Measurements from ENCODE around the gene TSKU. TPM values are rescaled to one million over a fixed set of nuclear protein-coding genes. Genes with fewer than 3 reads are reported as not detected.

TSKU gene
- total RNA-seq, 2 donors from 2014 or later = 71.2 to 72.8 TPM

DNA sequence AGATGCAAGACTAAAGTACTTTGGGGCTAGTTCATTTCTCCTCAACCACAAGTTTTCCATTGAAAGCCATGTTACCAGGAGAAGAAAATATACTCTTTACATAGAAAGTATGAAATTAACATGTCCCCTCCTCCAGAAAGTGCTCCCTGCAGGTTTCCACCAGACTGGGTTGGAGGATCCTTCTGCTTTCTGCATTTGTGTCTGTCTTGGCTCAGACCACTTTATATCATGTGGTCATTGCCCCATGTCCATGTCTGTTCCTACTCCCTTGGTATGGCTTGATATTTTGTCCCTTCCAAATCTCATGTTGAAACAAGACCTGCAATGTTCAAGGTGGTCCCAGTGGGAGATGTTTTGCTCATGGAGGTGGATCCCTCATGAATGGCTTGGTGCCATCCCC is 49.2 kb downstream of the TSKU start:
- Histone ChIP-seq H3K4me1 (replicated peaks) (no peaks in the 10 kb centered on the region), H3K27ac (no peak overlapping the region), H3K9me3 (no peaks in the 10 kb centered on the region), H3K36me3 (no peaks in the 10 kb centered on the region), H3K4me3 (no peak overlapping the region), H3K27me3 (replicated peaks; ENCODE audit: insufficient read depth) (no peaks in the 10 kb centered on the region)
- no peak for DNase-seq (ENCODE audit: low spot score)
- TF ChIP-seq, protein P1, sequence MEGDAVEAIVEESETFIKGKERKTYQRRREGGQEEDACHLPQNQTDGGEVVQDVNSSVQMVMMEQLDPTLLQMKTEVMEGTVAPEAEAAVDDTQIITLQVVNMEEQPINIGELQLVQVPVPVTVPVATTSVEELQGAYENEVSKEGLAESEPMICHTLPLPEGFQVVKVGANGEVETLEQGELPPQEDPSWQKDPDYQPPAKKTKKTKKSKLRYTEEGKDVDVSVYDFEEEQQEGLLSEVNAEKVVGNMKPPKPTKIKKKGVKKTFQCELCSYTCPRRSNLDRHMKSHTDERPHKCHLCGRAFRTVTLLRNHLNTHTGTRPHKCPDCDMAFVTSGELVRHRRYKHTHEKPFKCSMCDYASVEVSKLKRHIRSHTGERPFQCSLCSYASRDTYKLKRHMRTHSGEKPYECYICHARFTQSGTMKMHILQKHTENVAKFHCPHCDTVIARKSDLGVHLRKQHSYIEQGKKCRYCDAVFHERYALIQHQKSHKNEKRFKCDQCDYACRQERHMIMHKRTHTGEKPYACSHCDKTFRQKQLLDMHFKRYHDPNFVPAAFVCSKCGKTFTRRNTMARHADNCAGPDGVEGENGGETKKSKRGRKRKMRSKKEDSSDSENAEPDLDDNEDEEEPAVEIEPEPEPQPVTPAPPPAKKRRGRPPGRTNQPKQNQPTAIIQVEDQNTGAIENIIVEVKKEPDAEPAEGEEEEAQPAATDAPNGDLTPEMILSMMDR (IDR thresholded peaks at IDR 0.05) = no peak
- TF ChIP-seq POLR2A (IDR thresholded peaks at IDR 0.05) (no peak), POLR2AphosphoS5 (IDR thresholded peaks at IDR 0.05) (no peak)
- intact Hi-C loops (cut with DNase I) = no loop called here

- Histone ChIP-seq H3K9me3 (no peaks in the 10 kb centered on the region), H3K4me3 (no peak overlapping the region), H3K27ac (no peak overlapping the region), H3K36me3 (no peaks in the 10 kb centered on the region), H3K4me1 (replicated peaks) (no peaks in the 10 kb centered on the region), H3K27me3 (replicated peaks; ENCODE audit: insufficient read depth) (no peaks in the 10 kb centered on the region)
- DNase-seq (ENCODE audit: low spot score) = no peak
- TF ChIP-seq POLR2A (IDR thresholded peaks at IDR 0.05) (no peak), POLR2AphosphoS5 (IDR thresholded peaks at IDR 0.05) (no peak)
- TF ChIP-seq, protein P1 (IDR thresholded peaks at IDR 0.05) = no peak
- intact Hi-C loops (cut with DNase I) = no loop called here
- 46% methylated on average over 3 of the region's 3 CpGs for WGBS
Observed at GRCh38 chr11:76834151-76834550, 51.0 kb downstream of the TSKU start.

- H3K4me1 ChIP-seq (replicated peaks) = no peaks in the 10 kb centered on the region
- TF ChIP-seq POLR2AphosphoS5 (IDR thresholded peaks at IDR 0.05) (no peak), POLR2A (IDR thresholded peaks at IDR 0.05) (no peak)
- TF ChIP-seq, protein P1 (IDR thresholded peaks at IDR 0.05) = no peak
- no peak overlapping the region for H3K4me3 ChIP-seq
- intact Hi-C loops (cut with DNase I) = no loop called here
- H3K9me3 ChIP-seq = no peaks in the 10 kb centered on the region
- H3K27ac ChIP-seq = no peak overlapping the region
- no peak for DNase-seq (ENCODE audit: low spot score)
- no peaks in the 10 kb centered on the region for H3K27me3 ChIP-seq (replicated peaks; ENCODE audit: insufficient read depth)
- WGBS = 87% methylated on average over 2 of the region's 2 CpGs
- H3K36me3 ChIP-seq = no peaks in the 10 kb centered on the region
Observed at GRCh38 chr11:76835036-76835435, 51.9 kb downstream of the TSKU start.

DNA sequence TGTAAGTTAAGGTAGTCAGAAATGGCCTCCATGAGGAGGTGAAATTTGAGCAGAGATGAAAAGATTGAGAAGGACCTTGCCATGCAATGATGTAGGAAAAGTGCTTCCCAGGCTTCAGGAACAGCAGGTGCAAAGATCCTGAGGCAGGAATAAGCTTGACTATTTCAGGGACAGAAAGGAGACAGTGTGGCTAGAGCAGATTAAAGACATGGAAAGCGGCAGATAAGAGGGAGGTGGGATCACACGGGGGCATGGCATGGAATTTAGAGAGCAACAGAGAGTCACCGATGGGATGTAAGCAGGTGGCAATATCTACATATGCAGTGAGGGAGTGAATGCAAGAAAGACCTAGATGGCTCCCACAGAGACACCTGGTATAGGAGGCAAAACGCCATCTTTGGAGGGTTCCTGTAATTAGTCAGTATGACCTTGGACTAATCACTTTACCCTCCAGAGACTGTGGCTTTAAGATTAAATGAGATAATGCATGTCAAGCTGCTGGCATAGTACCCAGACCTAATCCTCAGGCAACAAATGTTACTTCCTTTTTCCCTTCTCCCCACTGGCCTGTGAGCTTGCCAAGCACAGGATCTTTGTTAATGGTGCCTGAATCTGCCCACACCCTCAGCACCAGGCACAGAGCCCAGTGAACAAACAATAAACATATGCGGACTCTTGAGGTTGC is 52.9 kb downstream of the TSKU start:
- intact Hi-C loops (cut with DNase I) = no loop called here
- Histone ChIP-seq H3K27ac (peak overlapping the region in 1 of 2 donors; percentile 37), H3K9me3 (no peaks in the 10 kb centered on the region), H3K4me1 (replicated peaks) (no peaks in the 10 kb centered on the region), H3K36me3 (no peaks in the 10 kb centered on the region), H3K27me3 (replicated peaks; ENCODE audit: insufficient read depth) (no peaks in the 10 kb centered on the region), H3K4me3 (no peak overlapping the region)
- 57% methylated on average over 5 of the region's 5 CpGs for WGBS
- DNase-seq (ENCODE audit: low spot score) = peak; percentile 90
- TF ChIP-seq, protein P1 (IDR thresholded peaks at IDR 0.05) = no peak
- TF ChIP-seq POLR2A (IDR thresholded peaks at IDR 0.05) (no peak), POLR2AphosphoS5 (IDR thresholded peaks at IDR 0.05) (peak; percentile 95)

DNA sequence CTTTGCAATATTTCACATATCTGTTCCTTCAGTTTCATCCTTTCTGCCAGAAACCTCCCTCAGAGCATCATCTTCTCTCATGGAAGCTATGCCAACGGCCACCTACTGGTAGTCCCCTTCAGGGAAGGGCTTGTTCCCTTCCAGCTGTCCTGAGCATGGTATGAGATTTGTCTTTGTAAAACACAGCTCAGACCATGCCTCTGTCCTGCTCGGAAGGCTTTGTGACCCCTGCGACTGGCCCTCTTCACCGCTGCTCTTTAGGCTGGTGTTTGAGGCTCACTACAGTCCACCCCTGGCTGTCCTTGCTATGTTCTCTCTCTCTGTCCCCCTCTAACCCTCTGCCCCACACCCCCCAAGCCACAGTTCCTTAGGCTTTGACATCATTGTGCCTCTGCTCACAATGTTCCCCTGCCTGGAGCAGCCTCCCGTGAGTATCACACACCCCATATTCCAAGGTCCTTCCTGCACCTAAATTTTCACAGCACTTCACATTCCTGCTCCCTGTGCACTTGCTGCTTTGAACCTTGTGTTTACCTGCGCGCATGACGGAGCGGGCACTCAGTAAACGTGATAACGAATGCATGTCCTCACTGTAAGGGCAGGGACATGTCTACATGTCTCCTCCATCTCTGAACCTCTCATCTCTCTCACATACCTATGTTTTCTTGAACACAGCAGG is 53.6 kb downstream of the TSKU start:
- 54% methylated on average over 11 of the region's 11 CpGs for WGBS
- no peak for TF ChIP-seq POLR2A (IDR thresholded peaks at IDR 0.05)
- TF ChIP-seq, protein P1 (IDR thresholded peaks at IDR 0.05) = no peak
- TF ChIP-seq POLR2AphosphoS5 (IDR thresholded peaks at IDR 0.05) = no peak
- Histone ChIP-seq H3K4me3 (no peak overlapping the region), H3K9me3 (no peaks in the 10 kb centered on the region), H3K36me3 (no peaks in the 10 kb centered on the region), H3K27ac (peak overlapping the region in 1 of 2 donors; percentile 37), H3K27me3 (replicated peaks; ENCODE audit: insufficient read depth) (no peaks in the 10 kb centered on the region), H3K4me1 (replicated peaks) (no peaks in the 10 kb centered on the region)
- intact Hi-C loops (cut with DNase I) = no loop called here
- DNase-seq (ENCODE audit: low spot score) = no peak
